OCI-M2 (cell line): ENCODE data around the gene HS3ST6.
"Not testable (repeated sequence)": the region's sequence is repeated elsewhere in the genome, so short reads cannot be mapped to it uniquely, and the experiment has no call there.

Experiments used
- DNase-seq: peaks from one replicate; lab custom pipeline; 2025; ENCODE audit not compliant: unreplicated experiment; lab: John Stamatoyannopoulos, UW

The HS3ST6 gene

DNA sequence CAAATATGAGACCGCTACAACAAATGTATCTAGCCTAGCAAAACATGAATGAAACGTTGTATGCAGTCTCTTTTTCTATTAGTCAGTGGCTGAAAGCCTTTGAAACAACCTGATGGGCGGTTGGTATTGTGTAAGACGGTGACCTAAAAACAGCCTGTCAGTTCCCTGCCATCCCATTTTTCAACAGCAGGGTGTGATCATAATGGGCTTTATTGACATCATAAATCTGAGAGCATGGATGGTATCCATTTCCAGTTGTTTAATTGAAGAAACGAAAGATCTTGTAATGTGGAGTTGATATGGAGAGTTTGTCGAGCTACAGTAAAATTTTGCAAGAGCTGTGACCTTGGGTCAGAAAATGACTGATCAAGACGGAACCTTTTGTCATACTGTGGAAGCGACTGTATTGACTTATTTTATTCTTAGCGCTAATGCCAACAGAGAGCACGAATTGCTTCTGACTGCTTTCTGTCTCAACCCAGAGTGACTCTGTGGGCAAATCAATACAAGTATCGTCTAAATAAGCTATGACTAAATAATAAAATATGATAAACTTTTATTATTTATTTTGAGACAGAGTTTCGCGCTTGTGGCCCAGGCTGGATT, 34.0 kb downstream of the HS3ST6 start:
- DNase-seq = no peak

DNA sequence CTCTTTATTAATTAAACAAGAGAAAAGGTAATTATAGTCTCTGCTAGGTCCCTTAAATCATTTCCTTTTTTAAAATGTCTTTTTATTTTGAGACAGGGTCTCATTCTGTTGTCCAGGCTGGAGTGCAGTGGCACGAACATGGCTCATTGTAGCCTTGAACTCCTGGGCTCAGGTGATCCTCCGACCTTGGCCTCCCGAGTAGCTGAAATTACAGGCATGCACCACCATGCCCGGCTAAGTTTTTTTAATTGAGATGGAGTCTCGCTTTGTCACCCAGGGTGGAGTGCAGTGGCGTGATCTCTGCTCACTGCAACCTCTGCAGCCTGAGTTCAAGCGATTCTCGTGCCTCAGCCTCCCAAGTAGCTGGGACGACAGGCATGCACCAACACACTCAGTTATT, 37.0 kb downstream of the HS3ST6 start:
- not testable (repeated sequence) for DNase-seq

DNA sequence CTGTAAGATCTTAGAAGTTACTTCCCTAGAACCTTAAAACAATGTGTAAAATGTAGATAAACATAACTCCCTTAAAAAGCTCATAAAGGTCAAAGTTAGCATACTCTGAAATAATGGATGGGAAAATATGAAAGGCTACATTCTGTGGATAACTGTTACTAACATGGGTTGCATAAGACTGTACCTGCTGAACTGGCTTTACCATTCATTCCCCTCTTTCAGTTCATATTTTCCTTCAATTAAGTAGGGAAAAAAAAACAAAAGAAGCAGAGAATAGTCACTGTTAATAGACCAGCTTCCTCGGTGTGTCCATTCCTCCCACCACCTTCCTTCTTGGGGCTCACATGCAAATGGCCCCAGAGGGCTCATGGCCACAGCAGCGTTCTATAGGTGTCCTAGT, 38.7 kb downstream of the HS3ST6 start:
- DNase-seq = no peak

DNA sequence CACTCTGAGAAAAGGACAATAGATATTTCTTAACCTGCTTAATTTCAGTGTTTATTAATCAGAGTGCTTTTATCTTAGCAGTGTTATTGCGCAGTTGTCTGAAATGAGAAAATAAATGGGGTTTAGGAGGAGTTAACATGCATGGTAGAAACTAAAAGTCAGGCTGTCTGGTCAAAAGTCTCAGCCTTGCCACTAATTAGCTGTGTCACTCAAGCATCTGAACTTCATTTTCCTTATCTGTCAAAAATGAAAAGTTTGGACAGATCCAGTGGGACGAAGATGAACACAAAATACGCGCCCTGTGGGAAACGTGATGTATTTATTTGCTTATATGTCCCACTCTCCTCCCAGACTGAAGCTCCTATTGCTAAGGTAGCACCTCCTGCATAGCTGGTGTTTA, 40.0 kb downstream of the HS3ST6 start:
- DNase-seq = no peak

- DNase-seq = no peak
These were observed 40.4 kb downstream of the HS3ST6 start for GRCh38 chr16:1877804-1878203.

DNA sequence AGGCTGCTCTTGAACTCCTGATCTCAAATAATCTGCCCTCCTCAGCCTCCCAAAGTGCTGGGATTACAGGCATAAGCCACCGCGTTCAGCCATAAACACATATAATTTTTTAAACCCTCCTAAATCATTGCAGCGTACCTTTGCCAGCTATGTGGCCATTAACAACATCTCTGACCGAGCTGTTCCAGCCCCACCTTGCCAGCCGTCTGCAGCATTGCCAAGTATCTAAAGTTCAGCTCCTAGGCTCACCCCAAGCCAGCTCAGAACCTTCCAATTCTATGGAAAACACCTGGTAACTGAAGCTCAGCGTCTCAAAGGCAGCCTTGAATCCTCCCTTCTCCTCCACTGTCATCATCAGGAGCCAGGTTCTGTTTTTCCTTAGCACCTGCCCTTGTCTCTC, 41.1 kb downstream of the HS3ST6 start:
- no peak for DNase-seq

GRCh38 chr16:1876468-1876867, 41.7 kb downstream of the HS3ST6 start:
- no peak for DNase-seq

- not testable (repeated sequence) for DNase-seq
These were observed 42.1 kb downstream of the HS3ST6 start for GRCh38 chr16:1876066-1876465.

GRCh38 chr16:1874854-1875253, 43.4 kb downstream of the HS3ST6 start:
- no peak for DNase-seq

DNA sequence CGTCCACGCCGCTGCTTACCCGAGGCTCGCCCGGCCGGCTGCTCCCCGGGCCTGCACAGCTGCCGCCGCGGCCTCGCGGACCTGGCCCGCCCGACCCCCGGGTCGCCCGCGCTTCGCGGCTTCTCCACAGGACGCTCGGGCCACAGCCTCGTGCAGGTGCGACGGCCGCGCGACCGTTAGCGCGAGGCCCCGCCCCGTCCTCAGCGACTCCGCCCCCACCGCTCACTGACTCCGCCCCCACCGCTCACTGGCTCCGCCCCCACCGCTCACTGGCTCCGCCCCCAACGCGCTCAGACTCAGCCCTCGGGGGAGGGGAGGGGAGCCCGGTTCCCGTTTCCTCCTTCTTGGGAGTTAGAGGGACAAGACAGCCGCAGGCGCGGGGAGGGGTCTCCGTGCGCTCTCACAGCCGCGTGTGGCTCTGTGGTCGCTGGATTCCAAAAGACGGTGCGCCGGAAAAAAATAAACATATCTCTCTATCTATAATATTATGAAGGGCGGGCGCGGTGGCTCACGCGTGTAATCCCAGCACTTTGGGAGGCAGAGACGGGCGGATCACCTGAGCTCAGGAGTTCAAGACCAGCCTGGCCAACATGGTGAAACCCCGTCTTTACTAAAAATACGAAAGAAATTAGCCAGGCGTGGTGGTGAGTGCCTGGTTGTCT, 46.1 kb downstream of the HS3ST6 start, which contains the start of gene MEIOB:
Gene MEIOB (minus strand): TSS at position 191 of the 662 bp plus-strand sequence. CDS start 3,989 bp downstream, outside the sequence.
- peak; percentile 46 for DNase-seq

DNA sequence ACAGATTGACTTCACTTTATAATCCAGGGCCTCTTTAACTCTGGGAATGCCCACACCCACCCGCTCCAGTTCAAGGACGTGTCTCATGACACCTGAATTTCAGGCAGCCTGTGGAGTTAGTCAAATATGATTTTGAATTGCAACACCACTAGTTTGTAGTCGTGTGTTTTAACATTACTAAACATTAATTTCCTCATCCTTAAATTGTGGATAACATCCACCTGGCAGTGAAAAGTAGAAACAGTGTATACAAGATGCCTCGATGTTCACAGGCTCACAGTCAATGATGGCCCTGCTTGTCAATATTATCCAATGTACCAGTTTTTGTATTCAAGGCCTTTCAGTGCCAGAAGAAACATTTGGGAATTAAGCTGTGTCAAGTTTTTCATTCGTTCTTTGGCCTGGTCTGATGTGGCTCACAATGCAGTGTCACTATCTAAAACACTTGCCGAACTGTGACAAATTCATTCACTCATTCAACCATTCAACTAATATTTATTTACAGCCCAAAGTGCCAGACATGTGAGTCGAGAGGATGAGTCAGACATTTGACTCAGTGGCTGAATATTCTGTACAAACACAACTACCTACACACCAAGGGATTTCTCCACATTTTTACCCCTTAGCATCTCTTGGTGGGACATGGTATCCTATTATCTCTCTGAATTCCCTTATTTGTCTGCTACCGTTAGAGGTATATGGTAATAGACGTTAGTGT, 47.7 kb downstream of the HS3ST6 start:
- no peak for DNase-seq

DNA sequence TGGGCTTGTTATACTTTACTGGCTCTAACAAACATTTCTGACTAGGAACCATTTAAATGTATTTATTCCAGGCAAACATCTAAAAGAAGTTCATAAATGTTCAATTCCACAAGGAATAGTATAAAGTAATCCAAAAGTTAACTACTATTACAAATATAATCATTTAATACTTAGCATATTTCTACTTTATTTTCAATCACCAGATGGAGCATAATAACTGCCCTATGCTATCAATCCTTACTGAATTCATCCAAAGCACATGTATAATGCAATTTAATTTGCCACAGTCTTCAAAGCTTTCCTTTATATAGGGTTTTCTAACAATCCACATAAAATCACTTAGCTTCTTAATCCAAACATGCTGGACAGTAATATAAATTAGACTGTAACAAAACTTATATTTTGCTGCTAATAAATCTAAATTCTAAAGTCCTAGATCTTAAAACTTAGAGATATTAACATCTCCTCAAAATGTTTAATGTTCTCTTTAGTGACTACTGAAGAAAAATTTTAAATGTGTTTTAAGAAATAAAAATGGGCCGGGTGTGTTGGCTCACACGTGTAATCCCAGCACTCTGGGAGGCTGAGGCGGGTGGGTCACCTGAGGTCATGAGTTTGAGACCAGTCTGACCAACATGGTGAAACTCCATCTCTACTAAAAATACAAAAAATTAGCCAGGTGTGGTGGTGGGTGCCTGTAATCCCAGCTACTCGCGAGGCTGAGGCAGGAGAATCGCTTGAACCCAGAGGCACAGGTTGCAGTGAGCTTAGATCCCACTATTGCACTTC, 52.1 kb downstream of the HS3ST6 start:
- no peak for DNase-seq

DNA sequence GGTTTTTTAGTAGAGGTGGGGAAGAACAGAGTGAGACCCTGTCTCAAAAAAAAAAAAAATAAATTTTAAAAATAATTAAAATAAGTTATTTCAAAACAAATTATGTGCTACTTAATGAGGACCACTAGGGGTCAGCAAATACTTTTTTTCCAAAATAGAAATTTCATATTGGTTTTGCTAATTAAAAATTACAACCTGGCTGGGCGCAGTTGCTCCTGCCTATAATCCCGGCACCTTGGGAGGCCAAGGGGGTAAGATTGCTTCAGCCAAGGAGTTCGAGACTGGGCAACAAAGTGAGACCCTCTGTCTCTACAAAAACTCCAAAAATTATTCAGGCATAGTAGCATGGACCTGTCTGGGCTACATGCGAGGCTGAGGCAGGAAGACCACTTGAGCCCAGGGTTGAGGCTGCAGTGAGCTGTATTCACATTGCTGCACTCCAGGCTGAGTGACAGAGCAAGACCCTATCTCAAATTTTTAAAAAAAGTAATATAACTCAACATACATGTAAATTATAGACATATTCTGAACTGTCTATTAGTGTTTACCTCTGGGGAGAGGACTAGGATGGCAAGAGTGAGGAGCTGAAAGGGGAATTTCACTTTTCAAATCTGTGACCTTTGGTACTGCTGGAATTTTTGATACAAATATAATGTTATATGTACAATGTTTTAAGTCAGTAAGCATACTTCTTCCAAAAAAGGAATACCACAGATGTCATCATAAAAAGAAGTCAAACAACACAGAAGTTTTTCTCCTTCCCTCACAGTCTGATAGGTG, 54.3 kb downstream of the HS3ST6 start:
- no peak for DNase-seq

GRCh38 chr16:1862394-1862793, 55.8 kb downstream of the HS3ST6 start:
- no peak for DNase-seq

GRCh38 chr16:1861730-1862129, 56.5 kb downstream of the HS3ST6 start:
- DNase-seq = no peak
